CD4-positive, alpha-beta T cell treated with Interleukin-12 subunit alpha and Interleukin-12 subunit beta, for 1 hour (primary cell): ENCODE results near the gene FRMPD3.

ENCODE experiments used
- DNase-seq: peaks from one replicate; pipeline ENCODE4 v3.0.0-alpha.2; 2020

FRMPD3 gene

DNA sequence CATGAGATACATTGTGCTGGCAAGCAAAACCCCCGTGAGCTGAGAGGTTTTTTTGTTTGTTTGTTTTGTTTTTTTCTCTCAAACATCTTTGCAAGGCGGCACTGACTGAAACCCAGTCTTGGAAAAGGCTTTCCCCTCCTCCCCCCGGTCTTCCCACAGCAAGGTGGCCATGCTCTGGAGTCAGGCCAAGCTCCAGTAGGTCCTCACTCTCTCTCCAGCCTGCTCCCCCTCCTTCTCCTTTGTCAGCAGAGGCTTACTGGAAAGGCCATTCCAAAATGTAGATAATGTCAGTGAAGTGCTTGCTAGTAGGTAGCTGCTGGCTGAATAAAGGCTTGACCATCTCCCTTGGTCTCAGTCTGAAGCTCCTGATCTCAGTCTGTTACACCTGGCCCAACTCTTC lies 32.6 kb downstream of the FRMPD3 start:
- no peak for DNase-seq

DNA sequence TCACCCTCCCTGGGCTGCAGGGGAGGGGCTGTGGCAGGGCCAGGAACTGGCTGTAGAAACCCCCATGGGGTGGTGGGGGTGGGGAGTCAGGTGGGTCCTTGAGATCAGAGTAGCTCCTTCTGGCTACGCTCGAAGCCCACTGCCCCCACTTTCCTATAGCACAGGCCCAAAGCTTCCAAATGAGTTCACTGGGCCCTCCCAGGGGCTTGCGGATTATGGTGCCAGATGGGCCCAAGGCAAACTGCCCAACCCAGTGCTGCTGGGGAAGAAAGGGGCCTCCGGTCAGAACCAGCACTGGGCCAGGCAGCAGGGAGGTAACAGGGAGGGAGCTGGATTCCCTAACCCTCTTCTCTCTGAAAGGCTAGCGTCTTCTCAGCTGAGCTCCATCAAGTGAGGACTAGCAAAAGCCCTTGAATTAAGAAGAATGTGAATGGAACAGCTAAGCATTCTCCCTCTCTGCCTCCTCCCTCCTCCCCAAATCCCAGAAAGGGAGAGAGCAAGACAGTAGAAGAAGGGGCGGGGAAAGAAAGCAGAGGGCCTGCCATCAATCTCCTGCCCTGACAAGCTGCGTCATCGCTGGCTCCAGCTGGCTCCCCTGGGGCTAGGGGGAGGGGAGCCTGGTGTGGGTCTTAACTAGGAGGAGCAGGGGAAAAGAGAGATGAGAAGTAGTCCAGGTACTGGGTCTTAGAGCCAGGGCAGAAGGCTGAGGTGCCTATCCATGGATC lies 34.7 kb downstream of the FRMPD3 start:
- no peak for DNase-seq

DNA sequence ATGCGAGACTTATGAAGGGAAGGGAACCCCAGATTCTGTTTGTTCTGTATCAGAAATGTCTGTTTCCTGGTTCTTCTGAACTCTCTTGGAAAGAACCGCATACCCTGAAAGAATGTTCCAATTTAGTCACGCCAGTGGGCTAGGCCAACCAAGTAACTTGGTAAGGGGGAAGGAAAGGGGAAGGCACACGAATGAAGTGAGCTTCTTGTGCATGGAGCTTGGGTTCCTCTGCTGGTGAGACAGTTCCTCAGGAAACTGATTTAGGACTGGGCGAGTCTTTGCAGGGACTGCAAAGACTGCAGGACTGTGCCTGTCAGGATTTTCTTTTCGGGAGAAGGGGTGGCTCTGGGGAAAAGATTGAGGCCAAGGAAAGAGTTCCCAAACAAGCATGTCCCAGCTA lies 35.6 kb downstream of the FRMPD3 start:
- no peak for DNase-seq

DNA sequence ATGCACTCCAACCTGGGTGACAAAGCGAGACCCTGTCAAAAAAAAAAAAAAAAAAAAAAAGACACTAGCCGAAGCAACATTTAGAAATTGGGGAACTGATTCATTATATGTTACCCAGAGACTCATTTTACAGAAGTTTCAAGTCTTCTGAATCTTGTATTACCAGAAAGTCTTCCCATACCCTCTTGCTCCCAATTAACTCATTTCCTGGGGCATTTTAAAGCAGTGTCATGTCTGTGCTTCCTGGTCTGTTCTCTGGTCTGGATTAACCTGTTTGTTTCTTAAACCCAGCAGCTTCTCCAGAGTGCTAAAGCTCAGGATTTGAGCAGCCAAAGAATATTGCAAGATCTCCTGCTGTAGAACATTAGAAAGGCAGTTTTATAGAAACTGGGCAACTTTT lies 43.7 kb downstream of the FRMPD3 start:
- DNase-seq = no peak

DNA sequence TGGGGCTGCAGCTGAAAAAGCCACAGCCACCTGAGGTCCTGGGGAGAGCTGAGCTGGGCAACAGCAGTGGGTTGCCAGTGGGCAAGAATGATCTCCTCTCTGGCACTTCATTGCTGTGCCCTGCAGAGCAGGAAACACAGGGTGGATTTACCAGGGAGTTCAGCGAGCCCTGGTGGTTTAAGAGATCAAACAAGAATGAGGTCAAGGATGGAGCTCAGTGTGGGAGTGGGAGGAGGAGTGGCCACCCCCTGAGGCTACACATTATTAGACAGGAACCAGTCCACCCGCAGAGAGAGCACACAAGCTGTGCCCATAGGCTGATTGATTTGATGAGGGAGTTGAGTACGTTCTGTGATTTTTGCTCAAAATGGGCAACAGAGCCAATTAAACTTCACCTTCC lies 47.3 kb downstream of the FRMPD3 start:
- no peak for DNase-seq
